Stimulated activated memory B cell treated with anti-CD40 and anti-IgM and Interleukin-4, amounts not matched to agents 10 μg/mL and 1 μg/mL and 100 μg/mL, for 72 hours (primary cell): ENCODE measurements around the gene RASGRF1.
A peak's percentile ranks its signal among the peaks of the same experiment; 100 is the strongest.

Experiments used
- ATAC-seq: fragments of 150-1000 bp; cut with Tn5 transposase; 2 replicates; pipeline ENCODE4 v1.10.0; 2021
- H3K27ac Mint-ChIP-seq: one replicate; pipeline ENCODE4 v1.8.0; 2022; ENCODE audit warnings: mild to moderate bottlenecking, mixed read lengths
- H3K27me3 Mint-ChIP-seq: one replicate; pipeline ENCODE4 v1.8.0; 2022; ENCODE audit warnings: mixed read lengths
- H3K36me3 Mint-ChIP-seq: one replicate; pipeline ENCODE4 v1.8.0; 2022; ENCODE audit warnings: mixed read lengths
- H3K4me1 Mint-ChIP-seq: one replicate; pipeline ENCODE4 v1.8.0; 2022; ENCODE audit warnings: mixed read lengths
- H3K4me3 Mint-ChIP-seq: one replicate; pipeline ENCODE4 v1.8.0; 2022; ENCODE audit warnings: mild to moderate bottlenecking, moderate library complexity, mixed read lengths
- H3K9me3 Mint-ChIP-seq: one replicate; pipeline ENCODE4 v1.8.0; 2022; ENCODE audit warnings: mixed read lengths

The RASGRF1 gene

GRCh38 chr15:79090487-79091203, at the start of gene RASGRF1:
Gene RASGRF1 (minus strand): TSS chr15:79090780. CDS start chr15:79090498, 282 bp downstream.
- no peaks in the 10 kb centered on the region for H3K36me3 Mint-ChIP-seq
- H3K27ac Mint-ChIP-seq = peak within 1 kb of the TSS; percentile 79

GRCh38 chr15:79136434-79137046, 46.0 kb upstream of the RASGRF1 start:
- Mint-ChIP-seq H3K36me3 (peaks cover 6% of the 10 kb centered on the region), H3K27me3 (peaks cover 53% of the 10 kb centered on the region), H3K4me3 (no peak overlapping the region), H3K4me1 (no peaks in the 10 kb centered on the region), H3K27ac (no peak overlapping the region), H3K9me3 (peaks cover 5% of the 10 kb centered on the region)
- no peak for ATAC-seq

More at GRCh38 chr15:79090487-79091203, at the start of gene RASGRF1:
- H3K9me3 Mint-ChIP-seq = peaks cover 2% of the 10 kb centered on the region
- peaks cover 74% of the 10 kb centered on the region for H3K27me3 Mint-ChIP-seq
- ATAC-seq = no peak
- peak within 1 kb of the TSS; percentile 78 for H3K4me3 Mint-ChIP-seq
- peaks cover 31% of the 10 kb centered on the region for H3K4me1 Mint-ChIP-seq

GRCh38 chr15:79133309-79133708, 42.7 kb upstream of the RASGRF1 start:
- peaks cover 8% of the 10 kb centered on the region for H3K9me3 Mint-ChIP-seq
- peaks cover 6% of the 10 kb centered on the region for H3K36me3 Mint-ChIP-seq
- H3K4me1 Mint-ChIP-seq = no peaks in the 10 kb centered on the region
- no peak overlapping the region for H3K27ac Mint-ChIP-seq
- peaks cover 55% of the 10 kb centered on the region for H3K27me3 Mint-ChIP-seq
- ATAC-seq = no peak
- H3K4me3 Mint-ChIP-seq = no peak overlapping the region

- no peaks in the 10 kb centered on the region for H3K4me1 Mint-ChIP-seq
- peaks cover 52% of the 10 kb centered on the region for H3K27me3 Mint-ChIP-seq
- no peak overlapping the region for H3K4me3 Mint-ChIP-seq
- H3K36me3 Mint-ChIP-seq = peaks cover 6% of the 10 kb centered on the region
- ATAC-seq = no peak
- peaks cover 8% of the 10 kb centered on the region for H3K9me3 Mint-ChIP-seq
- no peak overlapping the region for H3K27ac Mint-ChIP-seq
Observed at GRCh38 chr15:79132770-79133169, 42.2 kb upstream of the RASGRF1 start.

- Mint-ChIP-seq H3K4me1 (no peaks in the 10 kb centered on the region), H3K27ac (no peak overlapping the region), H3K9me3 (peaks cover 8% of the 10 kb centered on the region), H3K4me3 (no peak overlapping the region), H3K27me3 (peaks cover 52% of the 10 kb centered on the region), H3K36me3 (peaks cover 6% of the 10 kb centered on the region)
- ATAC-seq = peak; percentile 58
Observed at GRCh38 chr15:79132361-79132760, 41.8 kb upstream of the RASGRF1 start.

- Mint-ChIP-seq H3K27me3 (peaks cover 41% of the 10 kb centered on the region), H3K27ac (no peak overlapping the region), H3K9me3 (peaks cover 8% of the 10 kb centered on the region), H3K4me1 (no peaks in the 10 kb centered on the region), H3K36me3 (peaks cover 6% of the 10 kb centered on the region), H3K4me3 (no peak overlapping the region)
- no peak for ATAC-seq
Observed at GRCh38 chr15:79130535-79131130, 40.1 kb upstream of the RASGRF1 start.

GRCh38 chr15:79129235-79129634, 38.7 kb upstream of the RASGRF1 start:
- no peak for ATAC-seq
- H3K36me3 Mint-ChIP-seq = peaks cover 6% of the 10 kb centered on the region
- H3K27ac Mint-ChIP-seq = no peak overlapping the region
- H3K4me3 Mint-ChIP-seq = no peak overlapping the region
- H3K27me3 Mint-ChIP-seq = peaks cover 40% of the 10 kb centered on the region
- H3K9me3 Mint-ChIP-seq = peaks cover 8% of the 10 kb centered on the region
- H3K4me1 Mint-ChIP-seq = no peaks in the 10 kb centered on the region

- H3K27ac Mint-ChIP-seq = no peak overlapping the region
- H3K27me3 Mint-ChIP-seq = peaks cover 40% of the 10 kb centered on the region
- no peak overlapping the region for H3K4me3 Mint-ChIP-seq
- H3K4me1 Mint-ChIP-seq = no peaks in the 10 kb centered on the region
- peaks cover 6% of the 10 kb centered on the region for H3K36me3 Mint-ChIP-seq
- peaks cover 8% of the 10 kb centered on the region for H3K9me3 Mint-ChIP-seq
- ATAC-seq = no peak
Observed at GRCh38 chr15:79128556-79128955, 38.0 kb upstream of the RASGRF1 start.

- H3K4me1 Mint-ChIP-seq = no peaks in the 10 kb centered on the region
- no peak for ATAC-seq
- H3K4me3 Mint-ChIP-seq = no peak overlapping the region
- no peaks in the 10 kb centered on the region for H3K9me3 Mint-ChIP-seq
- H3K27me3 Mint-ChIP-seq = peaks cover 31% of the 10 kb centered on the region
- H3K27ac Mint-ChIP-seq = no peak overlapping the region
- no peaks in the 10 kb centered on the region for H3K36me3 Mint-ChIP-seq
Observed at GRCh38 chr15:79124388-79124787, 33.8 kb upstream of the RASGRF1 start.

GRCh38 chr15:79122991-79123390, 32.4 kb upstream of the RASGRF1 start:
- H3K27me3 Mint-ChIP-seq = peaks cover 22% of the 10 kb centered on the region
- H3K4me3 Mint-ChIP-seq = no peak overlapping the region
- H3K9me3 Mint-ChIP-seq = no peaks in the 10 kb centered on the region
- H3K27ac Mint-ChIP-seq = no peak overlapping the region
- H3K4me1 Mint-ChIP-seq = no peaks in the 10 kb centered on the region
- no peak for ATAC-seq
- H3K36me3 Mint-ChIP-seq = no peaks in the 10 kb centered on the region

GRCh38 chr15:79122391-79122790, 31.8 kb upstream of the RASGRF1 start:
- H3K9me3 Mint-ChIP-seq = no peaks in the 10 kb centered on the region
- peaks cover 21% of the 10 kb centered on the region for H3K27me3 Mint-ChIP-seq
- H3K4me3 Mint-ChIP-seq = no peak overlapping the region
- no peak overlapping the region for H3K27ac Mint-ChIP-seq
- H3K36me3 Mint-ChIP-seq = no peaks in the 10 kb centered on the region
- no peak for ATAC-seq
- H3K4me1 Mint-ChIP-seq = no peaks in the 10 kb centered on the region

- no peak overlapping the region for H3K4me3 Mint-ChIP-seq
- H3K4me1 Mint-ChIP-seq = no peaks in the 10 kb centered on the region
- no peak overlapping the region for H3K27ac Mint-ChIP-seq
- H3K36me3 Mint-ChIP-seq = no peaks in the 10 kb centered on the region
- peaks cover 19% of the 10 kb centered on the region for H3K27me3 Mint-ChIP-seq
- H3K9me3 Mint-ChIP-seq = no peaks in the 10 kb centered on the region
- no peak for ATAC-seq
Observed at GRCh38 chr15:79121571-79121970, 31.0 kb upstream of the RASGRF1 start.

GRCh38 chr15:79117442-79118204, 27.0 kb upstream of the RASGRF1 start:
- Mint-ChIP-seq H3K4me3 (no peak overlapping the region), H3K4me1 (peaks cover 6% of the 10 kb centered on the region), H3K36me3 (no peaks in the 10 kb centered on the region), H3K27ac (no peak overlapping the region), H3K9me3 (no peaks in the 10 kb centered on the region), H3K27me3 (peaks cover 42% of the 10 kb centered on the region)
- no peak for ATAC-seq

- Mint-ChIP-seq H3K9me3 (peaks cover 4% of the 10 kb centered on the region), H3K4me1 (peaks cover 6% of the 10 kb centered on the region), H3K27me3 (peaks cover 44% of the 10 kb centered on the region), H3K4me3 (no peak overlapping the region), H3K36me3 (no peaks in the 10 kb centered on the region), H3K27ac (no peak overlapping the region)
- no peak for ATAC-seq
Observed at GRCh38 chr15:79116771-79117170, 26.2 kb upstream of the RASGRF1 start.

GRCh38 chr15:79115986-79116665, 25.5 kb upstream of the RASGRF1 start:
- Mint-ChIP-seq H3K9me3 (peaks cover 4% of the 10 kb centered on the region), H3K4me3 (no peak overlapping the region)

More at GRCh38 chr15:79115986-79116665, 25.5 kb upstream of the RASGRF1 start:
- Mint-ChIP-seq H3K36me3 (no peaks in the 10 kb centered on the region), H3K27me3 (peaks cover 44% of the 10 kb centered on the region), H3K27ac (no peak overlapping the region), H3K4me1 (peaks cover 6% of the 10 kb centered on the region)
- no peak for ATAC-seq
